Endothelial cell of umbilical vein (primary cell): ENCODE results near the gene CEP85L. TPM values are rescaled to one million over a fixed set of nuclear protein-coding genes. Genes with fewer than 3 reads are reported as not detected.

Experiments used
- BruUV-seq: library from RNA; stranded (reverse); fragments of 400-500 nt; replicated peaks from 2 replicates; lab custom pipeline; 2021; lab: Mats Ljungman, UMichigan
- CTCF ChIA-PET: fragments of 300-600, 350-600 bp; sonication (Branson Sonifier 250); formaldehyde crosslinking; loops from one replicate; lab custom pipeline; 2021; ENCODE audit warnings: antibody characterized with exemption, inconsistent platforms; lab: Charles Lee
- POLR2A ChIA-PET: fragments of 300-600, 350-600 bp; sonication (Branson Sonifier 250); formaldehyde crosslinking; loops from one replicate; lab custom pipeline; 2021; ENCODE audit warnings: antibody characterized with exemption, inconsistent platforms; lab: Charles Lee
- DNase-seq: peaks from one replicate; pipeline ENCODE4 v3.0.0-alpha.2; 2011; ENCODE audit warnings: low read depth, low spot score
- FAIRE-seq: peaks from 2 replicates; lab custom pipeline; 2011; peaks lifted over from hg19 to GRCh38; lab: Jason Lieb, UNC
- H2AFZ ChIP-seq: 2 replicates; pipeline ENCODE4 v1.6.0; 2012; ENCODE audit warnings: low read depth, low read length, control low read depth, inconsistent platforms
- H3K27ac ChIP-seq: 2 replicates; pipeline ENCODE4 v1.5.1; 2011; ENCODE audit warnings: low read depth, mild to moderate bottlenecking, control low read depth, low read length, moderate library complexity; ENCODE audit not compliant: insufficient read depth
- H3K27me3 ChIP-seq, 2 experiments: 2 replicates each; pipeline versions ENCODE4 v1.6.0 to v1.6.1; 2011; ENCODE audit warnings: low read length in 2 of 2, mixed read lengths in 1 of 2; ENCODE audit not compliant: control insufficient read depth in 2 of 2, insufficient read depth in 2 of 2
- H3K36me3 ChIP-seq, 2 experiments: 2 replicates in 1 of 2; 3 replicates in 1 of 2; pipeline ENCODE4 v1.5.1; 2011; ENCODE audit warnings: low read length in 2 of 2, mild to moderate bottlenecking in 1 of 2, moderate library complexity in 1 of 2; ENCODE audit not compliant: control insufficient read depth in 2 of 2, insufficient read depth in 2 of 2; ENCODE audit errors: extremely low read depth in 1 of 2
- H3K4me1 ChIP-seq: 3 replicates; pipeline ENCODE4 v1.5.1; 2011; ENCODE audit warnings: mild to moderate bottlenecking, low read length; ENCODE audit not compliant: control insufficient read depth, insufficient read depth; ENCODE audit errors: extremely low read depth
- H3K4me2 ChIP-seq: 2 replicates; pipeline ENCODE4 v1.6.1; 2011; ENCODE audit warnings: low read length, control low read depth, mixed read lengths; ENCODE audit not compliant: insufficient read depth
- H3K4me3 ChIP-seq, 3 experiments: fragments of 200-600 bp in 1 of 3; sonication (generic), shearing (Covaris generic) in 1 of 3; replicated peaks in 1 of 3; 2 replicates each; pipeline ENCODE4 v1.5.1; 2011 to 2016; ENCODE audit warnings: control low read depth in 3 of 3, low read length in 3 of 3, mild to moderate bottlenecking in 2 of 3, inconsistent platforms in 1 of 3, low read depth in 1 of 3, moderate library complexity in 1 of 3; ENCODE audit not compliant: insufficient read depth in 1 of 3
- H3K79me2 ChIP-seq: 2 replicates; pipeline ENCODE4 v1.6.0; 2012; ENCODE audit warnings: low read length, inconsistent platforms; ENCODE audit not compliant: control insufficient read depth, insufficient read depth
- H3K9ac ChIP-seq: replicated peaks from 2 replicates; pipeline ENCODE3; 2011; ENCODE audit warnings: low read length, control low read depth; ENCODE audit not compliant: insufficient read depth; ENCODE audit errors: extremely low read depth
- H3K9me1 ChIP-seq: replicated peaks from 3 replicates; pipeline ENCODE4 v1.6.0; 2011; ENCODE audit warnings: mild to moderate bottlenecking, low read length; ENCODE audit not compliant: control insufficient read depth, insufficient read depth; ENCODE audit errors: extremely low read depth
- H3K9me3 ChIP-seq: replicated peaks from 2 replicates; pipeline ENCODE4 v1.5.1; 2012; ENCODE audit warnings: low read length, inconsistent platforms; ENCODE audit not compliant: control insufficient read depth, insufficient read depth
- H4K20me1 ChIP-seq: replicated peaks from 2 replicates; pipeline ENCODE3; 2011; ENCODE audit warnings: mild to moderate bottlenecking, low read length; ENCODE audit not compliant: control insufficient read depth, insufficient read depth; ENCODE audit errors: extremely low read depth
- CTCF ChIP-seq, 2 donors: IDR thresholded peaks; 1 replicate in 1 of 2; 2 replicates in 1 of 2; pipeline ENCODE4 v1.5.1; 2011; ENCODE audit warnings: low read length in 2 of 2, mild to moderate bottlenecking in 2 of 2, moderate library complexity in 2 of 2, control low read depth in 1 of 2, inconsistent platforms in 1 of 2, low read depth in 1 of 2; ENCODE audit not compliant: insufficient read depth in 1 of 2; ENCODE audit errors: extremely low read depth in 1 of 2
- EZH2 ChIP-seq: IDR thresholded peaks from 2 replicates; pipeline ENCODE4 v1.6.1; 2012; ENCODE audit warnings: borderline replicate concordance, low read depth, mild to moderate bottlenecking, moderate library complexity, low read length, inconsistent platforms; ENCODE audit not compliant: severe bottlenecking
- FOS ChIP-seq: IDR thresholded peaks from 2 replicates; pipeline ENCODE4 v1.6.1; 2011; ENCODE audit warnings: mild to moderate bottlenecking, low read length, moderate library complexity, borderline replicate concordance; ENCODE audit not compliant: insufficient read depth
- GATA2 ChIP-seq: IDR thresholded peaks from 2 replicates; pipeline ENCODE4 v1.7.0; 2011; ENCODE audit warnings: low read depth, mild to moderate bottlenecking, moderate library complexity, mixed read lengths, low read length; ENCODE audit not compliant: insufficient read length, insufficient read depth
- JUN ChIP-seq: IDR thresholded peaks from 2 replicates; pipeline ENCODE4 v1.6.1; 2011; ENCODE audit warnings: borderline replicate concordance, low read depth; ENCODE audit not compliant: insufficient read length, insufficient read depth
- MAX ChIP-seq: IDR thresholded peaks from 2 replicates; pipeline ENCODE4 v1.6.1; 2011; ENCODE audit not compliant: insufficient read depth, insufficient read length
- MYC ChIP-seq: IDR thresholded peaks from one replicate; pipeline ENCODE4 v1.6.1; 2011; ENCODE audit warnings: mild to moderate bottlenecking, low read depth, low read length
- POLR2A ChIP-seq: IDR thresholded peaks from 2 replicates; pipeline ENCODE4 v1.6.1; 2012; ENCODE audit warnings: low read depth, mild to moderate bottlenecking, control low read depth, low read length
- POLR2AphosphoS5 ChIP-seq: IDR thresholded peaks from 2 replicates; pipeline ENCODE4 v1.6.1; 2012; ENCODE audit warnings: low read depth, mild to moderate bottlenecking, control low read depth, low read length, moderate library complexity; ENCODE audit not compliant: insufficient read depth
- dilution Hi-C: fragments of 300-500 bp; cut with MboI; formaldehyde crosslinking; loops from one replicate; pipeline ENCODE4 v1.15.0; 2019; ENCODE audit warnings: low sequenced_read_pairs; ENCODE audit not compliant: extremely low pct_ligation_motif_present
- intact Hi-C: fragments of 100-400 bp; cut with micrococcal nuclease; formaldehyde crosslinking; loops from one replicate; pipeline ENCODE4 v1.10.0; 2022
- polyA plus RNA-seq, 4 experiments: library from polyadenylated mRNA; depleted of rRNA in 3 of 4; stranded (reverse) in 3 of 4; unstranded in 1 of 4; fragments of >200 nt; gene quantifications; 2 replicates each; pipeline versions ENCODE4 v1.2.1 to v1.2.3, GENCODE V29; 2011 to 2012; ENCODE audit warnings: missing spikeins in 1 of 4
- total RNA-seq: library from RNA; stranded (reverse); gene quantifications from 2 replicates; pipeline ENCODE4 v1.2.3, GENCODE V29; 2021

Gene CEP85L
- total and polyA plus RNA-seq, 2 donors (not counting 3 experiments of a cell fraction or from before 2014, with no cell fraction given), result 1.8 to 9.2 TPM

GRCh38 chr6:118488631-118489030 is 162.8 kb downstream of the CEP85L start:
- peaks cover 2 to 4% of the 10 kb centered on the region in 2 experiments for H3K36me3 ChIP-seq
- no peaks in the 10 kb centered on the region for H3K9me3 ChIP-seq
- TF ChIP-seq MYC (no peak), POLR2A (no peak), EZH2 (no peak), FOS (no peak), CTCF (IDR thresholded peaks at IDR 0.05; ENCODE audit: extremely low read depth in 1 of 2, insufficient read depth in 1 of 2, low read depth in 1 of 2, low read length in 2 of 2) (no peak), MAX (no peak), JUN (no peak), GATA2 (no peak), POLR2AphosphoS5 (no peak)
- H3K27ac ChIP-seq, result no peak overlapping the region
- H2AFZ ChIP-seq, result no peak overlapping the region
- BruUV-seq, result no TSS peak
- H3K9ac ChIP-seq, result no peak overlapping the region
- H3K4me3 ChIP-seq, result no peak overlapping the region
- no peaks in the 10 kb centered on the region for H3K27me3 ChIP-seq
- FAIRE-seq (no peak), DNase-seq (no peak)
- no peaks in the 10 kb centered on the region for H3K4me1 ChIP-seq
- ChIA-PET POLR2A (no interaction called here), CTCF (no interaction called here)
- intact Hi-C loops (no loop called here), dilution Hi-C loops (no loop called here)
- H3K9me1 ChIP-seq, result no peaks in the 10 kb centered on the region
- no peak overlapping the region for H3K4me2 ChIP-seq
- H3K79me2 ChIP-seq, result no peaks in the 10 kb centered on the region
- H4K20me1 ChIP-seq, result no peaks in the 10 kb centered on the region
